H9 (cell line): ENCODE measurements around the gene FSTL4. TPM values are rescaled to one million over a fixed set of nuclear protein-coding genes. Genes with fewer than 3 reads are reported as not detected.

Source experiments
- DNase-seq: peaks from one replicate; pipeline ENCODE4 v3.0.0-alpha.2; 2017
- H2AFZ ChIP-seq: one replicate; pipeline ENCODE4 v1.6.1; 2013; ENCODE audit warnings: mild to moderate bottlenecking, low read length, control low read depth, moderate library complexity
- H2AK5ac ChIP-seq: 2 replicates; pipeline ENCODE4 v1.6.1; 2013; ENCODE audit warnings: low read length, control low read depth, mixed read lengths; ENCODE audit not compliant: insufficient read length
- H2BK120ac ChIP-seq: one replicate; pipeline ENCODE4 v1.6.1; 2013; ENCODE audit warnings: low read depth, mild to moderate bottlenecking, low read length, control low read depth, inconsistent platforms; ENCODE audit not compliant: poor library complexity, severe bottlenecking
- H2BK12ac ChIP-seq: 2 replicates; pipeline ENCODE4 v1.6.1; 2013; ENCODE audit warnings: low read length, control low read depth, mixed read lengths, low read depth; ENCODE audit not compliant: insufficient read length
- H2BK15ac ChIP-seq: 2 replicates; pipeline ENCODE4 v1.6.1; 2013; ENCODE audit warnings: low read depth, low read length, control low read depth
- H2BK20ac ChIP-seq: one replicate; pipeline ENCODE4 v1.6.1; 2013; ENCODE audit warnings: low read depth, mild to moderate bottlenecking, low read length, control low read depth, inconsistent platforms; ENCODE audit not compliant: poor library complexity, severe bottlenecking
- H2BK5ac ChIP-seq: 2 replicates; pipeline ENCODE4 v1.6.1; 2013; ENCODE audit warnings: low read length, control low read depth, mixed read lengths; ENCODE audit not compliant: insufficient read length
- H3K14ac ChIP-seq: 2 replicates; pipeline ENCODE4 v1.6.1; 2013; ENCODE audit warnings: low read length, control low read depth; ENCODE audit not compliant: insufficient read depth
- H3K18ac ChIP-seq: 2 replicates; pipeline ENCODE4 v1.6.1; 2013; ENCODE audit warnings: low read depth, mild to moderate bottlenecking, mixed read lengths, low read length, control low read depth; ENCODE audit not compliant: insufficient read length
- H3K23ac ChIP-seq: 2 replicates; pipeline ENCODE4 v1.6.1; 2013; ENCODE audit warnings: low read length, control low read depth, mixed read lengths, low read depth; ENCODE audit not compliant: insufficient read length
- H3K23me2 ChIP-seq: 2 replicates; pipeline ENCODE4 v1.6.1; 2013; ENCODE audit warnings: low read depth, mild to moderate bottlenecking, mixed read lengths, low read length, control low read depth; ENCODE audit not compliant: insufficient read length, poor library complexity, severe bottlenecking
- H3K27ac ChIP-seq: 2 replicates; pipeline ENCODE4 v1.5.1; 2013; ENCODE audit warnings: low read length, control low read depth, mixed read lengths, low read depth; ENCODE audit not compliant: insufficient read length
- H3K27me3 ChIP-seq: 2 replicates; pipeline ENCODE4 v1.6.1; 2013; ENCODE audit warnings: low read length, control low read depth, inconsistent platforms; ENCODE audit not compliant: insufficient read depth
- H3K4ac ChIP-seq: 2 replicates; pipeline ENCODE4 v1.6.1; 2013; ENCODE audit warnings: low read depth, mild to moderate bottlenecking, control low read depth, inconsistent platforms, low read length, moderate library complexity
- H3K4me1 ChIP-seq: 2 replicates; pipeline ENCODE4 v1.6.1; 2013; ENCODE audit warnings: low read length, control low read depth, inconsistent platforms; ENCODE audit not compliant: insufficient read depth
- H3K4me2 ChIP-seq: 2 replicates; pipeline ENCODE4 v1.6.1; 2013; ENCODE audit warnings: low read length, control low read depth, mixed read lengths; ENCODE audit not compliant: insufficient read length, insufficient read depth
- H3K56ac ChIP-seq: 2 replicates; pipeline ENCODE4 v1.6.1; 2013; ENCODE audit warnings: low read depth, mild to moderate bottlenecking, mixed read lengths, low read length, control low read depth; ENCODE audit not compliant: insufficient read length
- H3K79me1 ChIP-seq: 2 replicates; pipeline ENCODE4 v1.6.1; 2013; ENCODE audit warnings: low read depth, mild to moderate bottlenecking, moderate library complexity, low read length, control low read depth, inconsistent platforms; ENCODE audit not compliant: insufficient read depth, poor library complexity, severe bottlenecking
- H3K79me2 ChIP-seq: 2 replicates; pipeline ENCODE4 v1.6.1; 2013; ENCODE audit warnings: low read length, control low read depth, inconsistent platforms; ENCODE audit not compliant: insufficient read depth
- H3K9ac ChIP-seq: 2 replicates; pipeline ENCODE4 v1.6.1; 2013; ENCODE audit warnings: low read length, control low read depth, mixed read lengths; ENCODE audit not compliant: insufficient read length; ENCODE audit errors: extremely low read depth
- H3K9me3 ChIP-seq: one replicate; pipeline ENCODE4 v1.6.1; 2013; ENCODE audit warnings: low read depth, low read length, inconsistent platforms; ENCODE audit not compliant: control insufficient read depth
- H3T11ph ChIP-seq: one replicate; pipeline ENCODE4 v1.6.1; 2013; ENCODE audit warnings: mild to moderate bottlenecking, low read length, control low read depth, inconsistent platforms
- H4K20me1 ChIP-seq: one replicate; pipeline ENCODE4 v1.6.1; 2013; ENCODE audit not compliant: control insufficient read depth, insufficient read length, insufficient read depth
- H4K5ac ChIP-seq: 2 replicates; pipeline ENCODE4 v1.6.1; 2013; ENCODE audit warnings: low read depth, mild to moderate bottlenecking, mixed read lengths, low read length, control low read depth; ENCODE audit not compliant: insufficient read length
- H4K8ac ChIP-seq: replicated peaks from 2 replicates; pipeline ENCODE4 v1.6.1; 2013; ENCODE audit warnings: low read length, control low read depth, mixed read lengths, low read depth; ENCODE audit not compliant: insufficient read length
- H4K91ac ChIP-seq: 2 replicates; pipeline ENCODE4 v1.6.1; 2013; ENCODE audit warnings: low read depth, mild to moderate bottlenecking, moderate library complexity, mixed read lengths, low read length, control low read depth; ENCODE audit not compliant: insufficient read length
- H3K27ac Mint-ChIP-seq, 3 experiments: 2 replicates in 2 of 3; 3 replicates in 1 of 3; pipeline ENCODE4 v1.8.0; 2020 to 2021; ENCODE audit warnings: mixed read lengths in 3 of 3, mild to moderate bottlenecking in 1 of 3, moderate library complexity in 1 of 3
- H3K27me3 Mint-ChIP-seq: 2 replicates; pipeline ENCODE4 v1.8.0; 2021; ENCODE audit warnings: low read depth, mild to moderate bottlenecking, moderate library complexity, mixed read lengths
- H3K36me3 Mint-ChIP-seq, 3 experiments: 2 replicates in 2 of 3; 3 replicates in 1 of 3; pipeline ENCODE4 v1.8.0; 2020 to 2021; ENCODE audit warnings: low read depth in 3 of 3, mixed read lengths in 3 of 3; ENCODE audit not compliant: insufficient read depth in 1 of 3
- H3K4me1 Mint-ChIP-seq, 2 experiments: 2 replicates each; pipeline ENCODE4 v1.8.0; 2020; ENCODE audit warnings: mixed read lengths in 2 of 2
- H3K4me3 Mint-ChIP-seq, 2 experiments: 2 replicates in 1 of 2; 3 replicates in 1 of 2; pipeline ENCODE4 v1.8.0; 2020 to 2021; ENCODE audit warnings: mild to moderate bottlenecking in 2 of 2, mixed read lengths in 2 of 2, moderate library complexity in 1 of 2
- H3K9me3 Mint-ChIP-seq, 2 experiments: 2 replicates in 1 of 2; 3 replicates in 1 of 2; pipeline ENCODE4 v1.8.0; 2020; ENCODE audit warnings: mild to moderate bottlenecking in 2 of 2, mixed read lengths in 2 of 2, moderate library complexity in 1 of 2
- WGBS: extraction: QIAGEN DNeasy Blood & Tissue Kit; methylation state at CpG from one replicate; pipeline ENCODE4 v1.1.7; 2013; ENCODE audit warnings: missing lambda C conversion rate, low lambda C conversion rate, mixed read lengths; ENCODE audit not compliant: insufficient read length; ENCODE audit errors: extremely low coverage; 5-methylcytosine and 5-hydroxymethylcytosine counted together
- total RNA-seq: library from RNA; stranded (reverse); gene quantifications from 2 replicates; pipeline ENCODE4 v1.2.1, GENCODE V29; 2021
- TF ChIP-seq, protein P1 (sequence below): fragments of 200-600 bp; sonication (generic); conservative IDR thresholded peaks from 3 replicates; pipeline ENCODE4 v1.8.0; 2021; ENCODE audit warnings: antibody characterized with exemption, mild to moderate bottlenecking

FSTL4 gene
- total RNA-seq, 1 experiment from 2014 or later = 5.7 TPM

GRCh38 chr5:133497608-133498348 lies 114.6 kb downstream of the FSTL4 start:
- Histone ChIP-seq H4K8ac (no peak overlapping the region), H2BK15ac (no peak overlapping the region), H3K27me3 (no peaks in the 10 kb centered on the region), H2BK12ac (no peak overlapping the region), H3K14ac (no peak overlapping the region), H3K9me3 (no peaks in the 10 kb centered on the region), H3K18ac (no peak overlapping the region), H3K79me1 (no peaks in the 10 kb centered on the region), H2BK20ac (no peak overlapping the region), H3K27ac (no peak overlapping the region), H3K4ac (no peak overlapping the region), H3K4me1 (no peaks in the 10 kb centered on the region), H2BK120ac (no peak overlapping the region), H4K91ac (no peak overlapping the region), H3K23me2 (no peaks in the 10 kb centered on the region), H2BK5ac (no peak overlapping the region), H4K5ac (no peak overlapping the region), H3K23ac (no peak overlapping the region), H4K20me1 (no peaks in the 10 kb centered on the region), H3K56ac (no peak overlapping the region), H2AK5ac (no peak overlapping the region), H3K79me2 (no peaks in the 10 kb centered on the region), H3K4me2 (no peak overlapping the region), H2AFZ (no peak overlapping the region), H3K9ac (no peak overlapping the region), H3T11ph (no peak overlapping the region)
- H3K27ac Mint-ChIP-seq = no peak overlapping the region
- TF ChIP-seq, protein P1, sequence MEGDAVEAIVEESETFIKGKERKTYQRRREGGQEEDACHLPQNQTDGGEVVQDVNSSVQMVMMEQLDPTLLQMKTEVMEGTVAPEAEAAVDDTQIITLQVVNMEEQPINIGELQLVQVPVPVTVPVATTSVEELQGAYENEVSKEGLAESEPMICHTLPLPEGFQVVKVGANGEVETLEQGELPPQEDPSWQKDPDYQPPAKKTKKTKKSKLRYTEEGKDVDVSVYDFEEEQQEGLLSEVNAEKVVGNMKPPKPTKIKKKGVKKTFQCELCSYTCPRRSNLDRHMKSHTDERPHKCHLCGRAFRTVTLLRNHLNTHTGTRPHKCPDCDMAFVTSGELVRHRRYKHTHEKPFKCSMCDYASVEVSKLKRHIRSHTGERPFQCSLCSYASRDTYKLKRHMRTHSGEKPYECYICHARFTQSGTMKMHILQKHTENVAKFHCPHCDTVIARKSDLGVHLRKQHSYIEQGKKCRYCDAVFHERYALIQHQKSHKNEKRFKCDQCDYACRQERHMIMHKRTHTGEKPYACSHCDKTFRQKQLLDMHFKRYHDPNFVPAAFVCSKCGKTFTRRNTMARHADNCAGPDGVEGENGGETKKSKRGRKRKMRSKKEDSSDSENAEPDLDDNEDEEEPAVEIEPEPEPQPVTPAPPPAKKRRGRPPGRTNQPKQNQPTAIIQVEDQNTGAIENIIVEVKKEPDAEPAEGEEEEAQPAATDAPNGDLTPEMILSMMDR = no peak
- H3K36me3 Mint-ChIP-seq = no peaks in the 10 kb centered on the region
- H3K4me3 Mint-ChIP-seq = no peak overlapping the region
- no peaks in the 10 kb centered on the region for H3K4me1 Mint-ChIP-seq
- no CpG with 5 or more reads among the region's 6 CpGs for WGBS
- H3K27me3 Mint-ChIP-seq = no peaks in the 10 kb centered on the region; the same call in none of the 2 replicates
- no peaks in the 10 kb centered on the region for H3K9me3 Mint-ChIP-seq
- no peak for DNase-seq
